ENCODE results near the gene ADGRV1.

The ADGRV1 gene

GRCh38 chr5:91070761-91071550, 512.4 kb downstream of the ADGRV1 start:
- no peak for DNase-seq (ENCODE audit: low read depth)

DNA sequence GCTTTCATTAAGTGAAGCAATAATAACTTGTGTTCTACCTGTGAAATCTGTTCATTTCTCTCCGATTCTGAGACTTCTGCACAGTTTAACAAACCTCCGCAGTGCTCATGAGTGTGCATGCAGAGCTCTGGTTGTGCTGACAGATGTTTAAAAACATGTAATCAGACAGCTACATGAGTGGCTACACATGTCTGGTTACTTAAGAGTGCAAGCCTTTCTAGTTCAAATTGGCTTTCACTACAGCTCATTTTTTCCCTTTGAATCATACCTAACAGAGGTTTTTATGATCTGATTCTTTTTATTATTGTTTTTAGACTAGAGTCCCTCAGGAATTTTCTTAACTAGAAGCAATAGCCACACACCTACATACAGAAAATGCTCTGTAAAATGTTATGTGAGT, 514.3 kb downstream of the ADGRV1 start:
- no peak for DNase-seq (ENCODE audit: low read depth)

GRCh38 chr5:91074615-91075014, 516.0 kb downstream of the ADGRV1 start:
- DNase-seq (ENCODE audit: low read depth): no peak

DNA sequence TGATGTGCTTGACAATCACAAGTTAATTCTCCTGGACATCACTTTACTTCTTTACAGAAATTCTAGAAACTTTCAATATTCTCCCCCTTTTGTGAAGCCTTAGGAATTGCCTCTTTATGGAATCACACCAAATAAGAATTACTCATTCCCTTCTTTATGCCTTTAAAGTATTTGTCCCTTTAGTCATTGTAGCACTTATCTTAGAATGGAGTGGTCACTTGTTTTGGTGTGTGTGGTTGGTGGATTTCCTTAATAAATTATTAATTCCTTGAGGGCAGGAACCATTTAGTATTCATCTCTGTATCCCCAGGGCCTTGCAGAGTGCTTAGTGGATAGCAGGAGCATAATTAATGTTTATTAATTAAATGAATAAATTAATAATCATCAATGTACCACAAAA, 517.5 kb downstream of the ADGRV1 start:
- no peak for DNase-seq (ENCODE audit: low read depth)

DNA sequence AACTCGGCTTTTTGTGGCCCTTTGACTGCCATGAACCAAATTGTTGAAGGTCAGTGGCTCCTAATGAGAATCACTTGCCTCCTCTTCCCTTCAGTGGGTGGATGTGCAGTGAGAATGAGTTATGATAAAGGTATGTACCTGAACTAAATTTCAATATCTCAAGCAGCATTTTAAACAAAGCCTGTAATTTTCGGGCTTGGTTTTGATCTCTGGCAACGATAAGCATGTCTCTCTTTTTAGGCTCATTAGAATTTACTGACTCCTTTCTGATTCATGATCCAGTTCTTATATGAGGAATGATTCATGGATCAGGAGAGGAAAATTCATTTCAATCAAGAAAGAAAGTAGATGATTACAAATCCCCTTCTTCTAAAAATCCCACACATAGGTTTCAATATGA, 519.0 kb downstream of the ADGRV1 start:
- no peak for DNase-seq (ENCODE audit: low read depth)

DNA sequence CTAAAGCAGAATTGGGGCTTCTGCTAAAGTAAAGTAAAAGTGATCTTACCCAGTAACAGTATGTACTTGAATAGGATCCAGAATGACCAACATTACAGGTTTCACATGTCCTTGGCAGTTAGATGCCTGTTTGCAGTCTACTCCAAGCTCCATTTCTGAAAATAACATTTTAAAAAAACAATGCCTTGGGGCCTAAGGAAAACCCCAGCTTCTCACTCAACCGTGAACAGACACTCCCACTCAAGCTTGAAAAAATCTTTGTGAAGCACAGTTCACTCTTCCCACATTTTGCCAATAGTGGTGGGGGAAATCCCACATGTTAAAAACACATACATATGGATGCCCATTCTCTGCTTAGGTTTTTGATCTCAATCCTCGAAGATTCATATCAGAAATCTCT, 520.4 kb downstream of the ADGRV1 start:
- no peak for DNase-seq (ENCODE audit: low read depth)

DNA sequence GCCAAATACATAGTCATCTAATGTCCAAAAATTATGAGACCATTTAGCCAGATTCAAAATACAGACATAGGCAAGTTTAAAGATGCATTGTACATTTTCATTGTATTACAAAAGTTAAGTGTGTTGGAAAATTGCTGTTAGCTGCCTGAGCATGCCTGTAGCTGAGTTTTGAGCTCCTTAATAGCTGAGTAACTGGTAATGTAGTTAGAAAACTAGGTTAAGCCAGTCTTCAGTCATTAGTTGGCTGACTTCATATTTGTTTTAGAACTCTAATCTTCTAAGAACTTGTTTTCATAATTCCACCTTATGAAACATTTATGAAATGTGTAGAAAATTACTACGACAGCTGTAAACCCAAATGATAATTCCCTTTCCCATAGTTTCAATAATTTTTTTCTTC, 531.2 kb downstream of the ADGRV1 start:
- no peak for DNase-seq (ENCODE audit: low read depth)

DNA sequence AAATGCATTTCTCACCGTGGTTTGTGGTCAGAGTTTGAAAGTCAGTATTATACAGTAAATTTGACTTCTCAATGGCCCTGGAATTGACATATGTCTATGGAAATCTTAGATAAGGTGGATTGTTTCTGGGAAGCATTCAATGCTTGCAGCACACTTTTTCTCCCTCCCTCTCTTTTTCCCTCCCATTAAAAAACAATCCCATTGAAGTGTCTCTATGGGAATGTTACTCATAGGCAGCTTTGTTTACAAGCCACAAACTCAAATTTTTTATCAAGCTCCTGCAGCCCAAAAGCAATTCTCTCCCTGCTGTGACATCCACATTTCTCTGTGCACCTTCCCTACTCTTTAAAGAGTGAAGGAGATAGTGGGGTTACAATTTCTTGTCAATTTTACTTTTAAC, 532.4 kb downstream of the ADGRV1 start:
- DNase-seq (ENCODE audit: low read depth): no peak

- DNase-seq (ENCODE audit: low read depth): no peak
These were observed 533.1 kb downstream of the ADGRV1 start for GRCh38 chr5:91091471-91092234.

GRCh38 chr5:91092859-91093783, 534.5 kb downstream of the ADGRV1 start:
- no peak for DNase-seq (ENCODE audit: low read depth)

- DNase-seq (ENCODE audit: low read depth): no peak
These were observed 536.7 kb downstream of the ADGRV1 start for GRCh38 chr5:91095313-91095712.

DNA sequence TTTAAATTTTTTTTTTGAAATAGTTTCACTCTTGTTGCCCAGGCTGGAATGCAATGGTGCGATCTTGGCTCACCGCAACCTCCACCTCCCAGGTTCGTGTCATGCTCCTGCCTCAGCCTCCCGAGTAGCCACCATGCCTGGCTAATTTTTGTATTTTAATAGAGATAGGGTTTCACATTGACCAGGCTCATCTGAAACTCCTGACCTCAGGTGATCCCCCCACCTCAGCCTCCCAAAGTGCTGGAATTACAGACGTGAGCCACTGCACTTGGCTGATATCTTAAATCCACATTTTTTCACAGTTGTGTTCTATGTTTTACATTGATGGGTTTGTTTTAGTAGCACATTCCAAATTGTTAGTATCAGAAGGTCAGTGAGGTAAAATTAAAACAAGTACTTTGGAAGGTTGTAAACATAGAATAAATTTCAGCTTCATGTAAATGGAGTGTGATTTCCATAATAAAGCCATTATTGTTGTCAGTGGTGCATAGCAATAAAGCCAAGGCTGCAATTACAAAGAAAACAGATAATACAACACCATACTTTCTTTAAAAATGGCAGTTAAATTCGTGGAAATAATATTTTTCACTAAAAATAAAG, 537.3 kb downstream of the ADGRV1 start:
- no peak for DNase-seq (ENCODE audit: low read depth)

GRCh38 chr5:91098541-91098940, 539.9 kb downstream of the ADGRV1 start:
- DNase-seq (ENCODE audit: low read depth): no peak

GRCh38 chr5:91101600-91102379, 543.2 kb downstream of the ADGRV1 start:
- DNase-seq (ENCODE audit: low read depth): peak; percentile 1

- DNase-seq (ENCODE audit: low read depth): no peak
These were observed 544.9 kb downstream of the ADGRV1 start for GRCh38 chr5:91103353-91104061.

- DNase-seq (ENCODE audit: low read depth): no peak
These were observed 545.5 kb downstream of the ADGRV1 start for GRCh38 chr5:91104062-91104448.

DNA sequence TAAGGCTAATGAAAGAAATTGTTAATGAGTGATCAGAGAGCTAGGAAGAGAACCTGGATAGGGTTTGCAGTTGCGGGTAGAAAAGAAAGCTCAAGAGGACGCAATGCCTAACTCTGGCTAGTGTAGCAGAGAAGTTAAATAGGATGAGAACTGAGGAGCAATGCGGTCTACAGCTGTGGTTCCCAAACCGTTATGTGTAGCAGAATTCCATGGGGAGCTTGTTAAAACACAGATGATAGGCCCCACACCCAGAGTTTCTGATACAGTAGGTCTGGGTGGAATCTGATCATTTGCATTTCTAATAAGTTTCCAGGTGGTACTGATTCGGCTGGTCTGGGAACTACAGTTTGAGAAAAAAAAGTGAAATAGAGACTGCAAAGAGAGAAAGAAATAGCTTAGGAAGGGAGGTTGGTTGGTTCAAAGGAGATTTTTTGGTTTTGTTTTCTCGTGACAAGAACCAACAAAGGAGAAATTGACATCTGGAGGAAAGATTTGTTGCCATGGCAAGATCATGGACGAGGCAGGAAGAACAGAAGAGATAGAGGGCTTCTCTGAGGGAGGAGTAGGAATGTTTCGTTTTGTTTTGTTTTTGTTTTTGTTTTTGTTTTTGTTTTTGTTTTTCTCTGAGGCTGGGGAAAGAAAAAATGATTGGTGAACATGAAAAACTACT, 548.4 kb downstream of the ADGRV1 start:
- no peak for DNase-seq (ENCODE audit: low read depth)

DNA sequence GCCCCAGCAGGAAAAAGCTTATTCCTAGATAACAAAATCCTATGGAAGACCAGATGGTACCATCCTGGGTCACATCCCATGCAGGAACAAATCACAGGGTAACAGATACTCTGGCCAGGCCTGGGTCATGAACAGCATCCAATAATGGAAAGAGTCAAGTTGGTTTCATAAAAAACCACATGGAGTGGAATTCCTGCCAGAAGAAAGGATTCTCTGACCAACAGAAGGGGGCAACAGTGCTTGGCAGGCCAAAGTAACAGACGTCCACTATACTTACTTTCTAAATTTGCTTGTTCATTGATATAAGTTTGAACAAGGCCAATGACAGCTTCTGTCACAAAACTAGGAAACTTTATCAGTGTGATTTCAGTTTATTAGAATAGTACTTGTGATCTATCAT, 551.0 kb downstream of the ADGRV1 start:
- no peak for DNase-seq (ENCODE audit: low read depth)

GRCh38 chr5:91110686-91111085, 552.1 kb downstream of the ADGRV1 start:
- DNase-seq (ENCODE audit: low read depth): no peak

Data from stimulated activated CD8-positive, alpha-beta memory T cell treated with anti-CD3 and anti-CD28 coated beads, Interleukin-12 subunit alpha, Interleukin-12 subunit beta, amount 100 ng/mL, for 4 hours (primary cell).